ENCODE data around the gene EHHADH.

- TF ChIP-seq RFX5 (IDR thresholded peaks at IDR 0.05), result no peak
- TF ChIP-seq RCOR1 (IDR thresholded peaks at IDR 0.05; ENCODE audit: low read depth, low read length), result no peak
- TF ChIP-seq CTCF (IDR thresholded peaks at IDR 0.05), result no peak
- no peak for TF ChIP-seq SMC3 (IDR thresholded peaks at IDR 0.05)
- TF ChIP-seq EHMT2 (IDR thresholded peaks at IDR 0.05; ENCODE audit: low read depth), result no peak
- no peak for TF ChIP-seq POLR2AphosphoS2 (conservative IDR thresholded peaks at IDR 0.05; ENCODE audit: low read length)
- TF ChIP-seq ZFP36 (IDR thresholded peaks at IDR 0.05; ENCODE audit: borderline replicate concordance, partially characterized antibody), result no peak
- no peak for TF ChIP-seq RNF2 (IDR thresholded peaks at IDR 0.05; ENCODE audit: borderline replicate concordance, low read depth)
- no peak for TF ChIP-seq CHD2 (IDR thresholded peaks at IDR 0.05; ENCODE audit: low read length, partially characterized antibody)
- TF ChIP-seq CEBPB (IDR thresholded peaks at IDR 0.05), result no peak
These were observed 43.2 kb downstream of the EHHADH start for GRCh38 chr3:185210621-185211142.
